Calu3 (cell line): Measurements from ENCODE around the gene C1QTNF4. TPM values are rescaled to one million over a fixed set of nuclear protein-coding genes. Genes with fewer than 3 reads are reported as not detected.
"Not testable (repeated sequence)": the region's sequence is repeated elsewhere in the genome, so short reads cannot be mapped to it uniquely, and the experiment has no call there.

Source experiments
- Bru-seq: library from RNA; stranded (reverse); fragments of 400-500 nt; gene quantifications from one replicate; lab custom pipeline; 2021; lab: Mats Ljungman, UMichigan
- BruChase-seq, 2 experiments: library from RNA; stranded (reverse); fragments of 400-500 nt; gene quantifications; one replicate each; lab custom pipeline; 2021; lab: Mats Ljungman, UMichigan
- BruUV-seq: library from RNA; stranded (reverse); fragments of 400-500 nt; replicated peaks from 2 replicates; lab custom pipeline; 2021; lab: Mats Ljungman, UMichigan
- CTCF ChIA-PET: fragments of 300-600 bp; sonication (Branson Sonifier 250); formaldehyde crosslinking; loops from one replicate; lab custom pipeline; 2022; ENCODE audit warnings: antibody characterized with exemption; lab: Charles Lee
- DNase-seq: peaks from one replicate; pipeline ENCODE4 v3.0.0; 2022
- H3K27ac Mint-ChIP-seq: one replicate; pipeline ENCODE4 v1.8.0; 2022; ENCODE audit warnings: mixed read lengths; ENCODE audit not compliant: unreplicated experiment
- H3K27me3 Mint-ChIP-seq: one replicate; pipeline ENCODE4 v1.8.0; 2022; ENCODE audit warnings: mixed read lengths; ENCODE audit not compliant: unreplicated experiment
- H3K36me3 Mint-ChIP-seq: one replicate; pipeline ENCODE4 v1.8.0; 2022; ENCODE audit warnings: mild to moderate bottlenecking, moderate library complexity, mixed read lengths; ENCODE audit not compliant: insufficient read depth, unreplicated experiment
- H3K4me1 Mint-ChIP-seq: one replicate; pipeline ENCODE4 v1.8.0; 2022; ENCODE audit warnings: mild to moderate bottlenecking, low read depth, mixed read lengths; ENCODE audit not compliant: unreplicated experiment
- H3K4me3 Mint-ChIP-seq: one replicate; pipeline ENCODE4 v1.8.0; 2022; ENCODE audit warnings: mild to moderate bottlenecking, low read depth, moderate library complexity, mixed read lengths; ENCODE audit not compliant: unreplicated experiment
- H3K9me3 Mint-ChIP-seq: one replicate; pipeline ENCODE4 v1.8.0; 2022; ENCODE audit warnings: low read depth, mixed read lengths; ENCODE audit not compliant: unreplicated experiment
- intact Hi-C: fragments of 100-400 bp; cut with micrococcal nuclease; formaldehyde crosslinking; loops from one replicate; pipeline ENCODE4 v1.10.0; 2022; ENCODE audit not compliant: unreplicated experiment
- long read RNA-seq: library from polyadenylated mRNA; stranded (forward); transcript quantifications from one replicate; pipeline ENCODE4 v2.0.0, GENCODE V29; 2022
- total RNA-seq: library from RNA; stranded (reverse); gene quantifications from 2 replicates; pipeline ENCODE4 v1.2.3, GENCODE V29; 2022
- TF ChIP-seq, protein P1 (sequence below): fragments of 200-600 bp; IDR thresholded peaks from one replicate; pipeline ENCODE4 v1.8.0; 2022; ENCODE audit warnings: antibody characterized with exemption; ENCODE audit not compliant: unreplicated experiment

Gene C1QTNF4
- not detected in 2 replicates for total RNA-seq
- percentile 15 among the genes with signal in this experiment for Bru-seq, nascent RNA
- BruChase-seq, experiment 1, labeled RNA remaining after a 6-hour chase: percentile 21 among the genes with signal in this experiment
- percentile 24 among the genes with signal in this experiment for BruChase-seq, experiment 2, labeled RNA remaining after a 2-hour chase
- long read RNA-seq: 0 reads

DNA sequence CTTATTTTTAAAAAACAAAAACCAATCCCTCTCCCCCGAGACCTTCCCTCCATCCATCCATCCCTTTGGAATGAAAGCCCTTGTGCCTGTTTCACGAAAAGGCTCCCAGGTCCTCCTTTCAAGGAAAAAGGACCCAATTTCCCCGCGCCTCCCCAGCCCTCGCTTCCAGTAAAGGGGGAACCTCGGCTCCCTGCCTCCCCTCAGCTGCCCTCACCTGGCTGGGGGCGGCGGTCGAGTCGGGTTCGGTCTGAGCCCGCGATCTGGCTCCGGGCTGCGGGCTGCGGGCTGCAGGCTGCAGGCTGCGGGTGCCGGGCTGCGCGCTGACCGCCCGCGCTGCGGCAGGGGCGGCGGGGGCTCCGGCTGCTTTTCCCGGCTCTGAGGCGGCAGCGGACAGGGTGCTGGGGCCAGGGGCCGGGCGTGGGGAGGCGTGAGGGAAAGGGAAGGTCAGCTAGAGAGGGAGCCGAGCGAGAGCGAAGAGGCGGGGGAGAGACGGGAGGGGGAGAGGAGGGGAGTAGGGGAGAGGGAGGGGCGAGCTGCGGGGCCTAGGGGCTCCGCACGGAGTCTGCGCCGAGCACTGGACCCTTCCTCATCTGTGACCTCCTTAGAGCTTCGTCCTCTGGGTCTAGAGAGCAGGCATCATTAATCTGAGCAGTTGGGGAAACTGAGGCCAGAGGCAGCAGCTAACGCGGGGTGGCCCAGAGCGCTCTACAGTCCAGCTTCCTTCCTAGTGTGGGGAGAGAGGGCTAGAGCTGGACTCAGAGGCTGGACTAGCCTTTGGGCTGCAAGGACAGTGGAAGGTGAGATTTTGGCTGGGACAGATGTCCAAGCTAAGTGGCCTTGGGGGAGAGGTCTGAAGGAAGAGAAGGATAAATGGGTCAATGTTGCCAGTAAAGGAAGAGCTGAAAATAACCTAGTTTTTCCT is at the start of gene C1QTNF4:
Gene C1QTNF4 (minus strand): TSS at position 478 of the 922 bp plus-strand sequence. CDS start 3,601 bp downstream, outside the sequence.
- Mint-ChIP-seq H3K4me1 (no peaks in the 10 kb centered on the region), H3K27me3 (peaks cover 56% of the 10 kb centered on the region), H3K27ac (no peak within 1 kb of the TSS), H3K9me3 (no peaks in the 10 kb centered on the region), H3K36me3 (no peaks in the 10 kb centered on the region), H3K4me3 (no peak within 1 kb of the TSS)
- DNase-seq: no peak
- TF ChIP-seq, protein P1, sequence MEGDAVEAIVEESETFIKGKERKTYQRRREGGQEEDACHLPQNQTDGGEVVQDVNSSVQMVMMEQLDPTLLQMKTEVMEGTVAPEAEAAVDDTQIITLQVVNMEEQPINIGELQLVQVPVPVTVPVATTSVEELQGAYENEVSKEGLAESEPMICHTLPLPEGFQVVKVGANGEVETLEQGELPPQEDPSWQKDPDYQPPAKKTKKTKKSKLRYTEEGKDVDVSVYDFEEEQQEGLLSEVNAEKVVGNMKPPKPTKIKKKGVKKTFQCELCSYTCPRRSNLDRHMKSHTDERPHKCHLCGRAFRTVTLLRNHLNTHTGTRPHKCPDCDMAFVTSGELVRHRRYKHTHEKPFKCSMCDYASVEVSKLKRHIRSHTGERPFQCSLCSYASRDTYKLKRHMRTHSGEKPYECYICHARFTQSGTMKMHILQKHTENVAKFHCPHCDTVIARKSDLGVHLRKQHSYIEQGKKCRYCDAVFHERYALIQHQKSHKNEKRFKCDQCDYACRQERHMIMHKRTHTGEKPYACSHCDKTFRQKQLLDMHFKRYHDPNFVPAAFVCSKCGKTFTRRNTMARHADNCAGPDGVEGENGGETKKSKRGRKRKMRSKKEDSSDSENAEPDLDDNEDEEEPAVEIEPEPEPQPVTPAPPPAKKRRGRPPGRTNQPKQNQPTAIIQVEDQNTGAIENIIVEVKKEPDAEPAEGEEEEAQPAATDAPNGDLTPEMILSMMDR: no peak
- CTCF ChIA-PET: no interaction called here
- no TSS peak for BruUV-seq
- intact Hi-C loops: no loop called here

DNA sequence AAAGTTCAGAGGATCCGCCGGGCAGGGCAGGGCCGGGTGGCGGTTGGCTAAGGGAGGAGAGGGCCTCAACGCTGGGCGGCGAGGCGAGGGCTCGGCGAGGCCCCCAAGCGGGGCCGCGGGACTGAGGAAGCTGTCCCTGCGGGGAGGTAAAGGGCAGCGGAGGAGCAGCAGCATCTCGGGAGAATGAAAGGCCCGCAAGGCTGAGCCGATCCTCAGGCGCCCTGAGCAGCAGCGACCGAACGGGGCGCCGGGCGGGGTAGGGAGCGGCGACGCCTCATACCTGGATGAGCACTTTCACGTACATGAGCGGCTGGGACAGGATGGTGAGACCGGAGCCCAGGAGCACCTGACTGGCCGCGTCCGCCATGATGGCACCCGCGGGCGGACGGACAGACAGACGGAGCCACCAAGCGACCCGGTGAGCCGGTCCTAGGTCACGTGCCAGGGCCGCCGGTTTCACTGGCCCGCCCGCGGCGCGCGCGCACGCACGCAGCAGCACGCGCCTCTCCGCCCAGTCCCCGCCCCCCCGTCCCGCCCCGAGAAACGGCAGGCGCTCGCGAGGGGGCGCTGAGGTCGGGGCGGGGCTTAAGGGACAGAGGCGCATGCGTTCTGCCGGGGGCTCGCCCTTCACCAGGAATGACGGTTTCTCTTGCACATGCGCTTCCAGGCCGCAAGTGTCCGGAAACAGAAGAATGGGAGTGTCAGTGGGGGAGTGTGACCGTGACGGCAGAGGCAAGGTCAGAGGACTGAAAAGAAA is 48.1 kb upstream of the C1QTNF4 start, which contains the start of gene MTCH2:
Gene MTCH2 (minus strand): TSS at position 461 of the 757 bp plus-strand sequence. CDS start 94 bp downstream, at position 367.
- Mint-ChIP-seq H3K36me3 (peaks cover 22% of the 10 kb centered on the region), H3K9me3 (peaks cover 2% of the 10 kb centered on the region), H3K4me1 (no peaks in the 10 kb centered on the region), H3K4me3 (peak within 1 kb of the TSS; percentile 80), H3K27me3 (peaks cover 11% of the 10 kb centered on the region), H3K27ac (peak within 1 kb of the TSS; percentile 82)
- peak; percentile 96 for DNase-seq
- TF ChIP-seq, protein P1: peak; percentile 18
- CTCF ChIA-PET: interaction anchor here (1.5 kb wide), 1 partner anchor 18 kb away, joined by 3 read pairs; no protein-coding TSS in a partner anchor
- BruUV-seq: no TSS peak
- intact Hi-C loops: loop anchor here (5.0 kb wide), 1 partner anchor 75 kb away; the partner anchor contains the start of gene AGBL2

DNA sequence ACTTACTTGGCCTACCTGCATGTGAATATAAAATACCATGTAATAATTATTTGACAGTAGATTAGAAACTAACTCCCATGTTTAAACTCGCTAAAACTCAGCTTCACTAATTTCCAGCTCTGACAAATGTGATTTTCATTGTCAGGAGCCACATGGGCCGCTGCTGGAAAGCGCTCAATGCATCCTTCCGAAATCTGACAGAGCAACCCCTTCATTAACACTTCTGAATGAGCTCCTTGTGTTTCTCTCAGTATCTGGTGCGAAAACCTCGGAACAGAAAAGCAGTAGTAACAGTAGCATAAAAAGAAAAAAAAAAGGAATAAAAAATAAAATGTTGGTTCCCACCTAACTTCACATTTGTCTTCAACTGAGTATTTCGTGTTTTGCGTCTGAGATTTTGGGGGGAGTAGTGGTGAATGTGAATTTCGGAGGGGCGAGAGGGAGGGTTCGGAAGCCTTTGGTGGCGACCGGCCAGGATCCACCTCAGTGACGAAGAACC is 47.4 kb upstream of the C1QTNF4 start:
- Mint-ChIP-seq H3K9me3 (peaks cover 2% of the 10 kb centered on the region), H3K4me1 (no peaks in the 10 kb centered on the region), H3K27me3 (peaks cover 11% of the 10 kb centered on the region), H3K36me3 (peaks cover 22% of the 10 kb centered on the region), H3K27ac (peak overlapping the region; percentile 82), H3K4me3 (peak overlapping the region; percentile 80)
- TF ChIP-seq, protein P1: no peak
- BruUV-seq: TSS peak; percentile 77
- CTCF ChIA-PET: interaction anchor here (0.6 to 0.7 kb wide), 2 partner anchors 78 to 268 kb away, joined by 3 to 6 read pairs; no protein-coding TSS in a partner anchor
- intact Hi-C loops: loop anchor here (5.0 kb wide), 1 partner anchor 76 kb away; the partner anchor contains the start of gene AGBL2
- DNase-seq: no peak

DNA sequence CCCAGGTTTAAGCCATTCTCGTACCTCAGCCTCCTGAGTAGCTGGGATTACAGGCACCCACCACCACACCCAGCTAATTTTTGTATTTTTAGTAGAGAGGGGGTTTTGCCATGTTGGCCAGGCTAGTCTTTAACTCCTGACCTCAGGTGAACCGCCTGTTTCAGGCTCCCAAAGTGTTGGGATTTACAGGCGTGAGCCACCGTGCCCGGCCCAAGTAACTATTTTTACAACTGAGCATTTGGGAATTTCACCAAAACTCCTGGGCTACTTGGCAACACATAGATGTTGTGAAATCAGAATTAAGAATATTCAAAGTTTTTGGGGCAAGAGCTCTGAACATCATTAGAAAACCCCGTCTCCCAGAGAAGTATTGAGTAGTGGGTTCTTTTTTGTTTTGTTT is 46.3 kb upstream of the C1QTNF4 start:
- BruUV-seq, H3K4me1 Mint-ChIP-seq, H3K27ac Mint-ChIP-seq, DNase-seq, H3K4me3 Mint-ChIP-seq, H3K9me3 Mint-ChIP-seq, CTCF ChIA-PET: not testable (repeated sequence)
- Mint-ChIP-seq H3K36me3 (peaks cover 22% of the 10 kb centered on the region), H3K27me3 (peaks cover 11% of the 10 kb centered on the region)
- intact Hi-C loops: loop anchor here (5.0 kb wide), 1 partner anchor 77 kb away; the partner anchor contains the start of gene AGBL2

DNA sequence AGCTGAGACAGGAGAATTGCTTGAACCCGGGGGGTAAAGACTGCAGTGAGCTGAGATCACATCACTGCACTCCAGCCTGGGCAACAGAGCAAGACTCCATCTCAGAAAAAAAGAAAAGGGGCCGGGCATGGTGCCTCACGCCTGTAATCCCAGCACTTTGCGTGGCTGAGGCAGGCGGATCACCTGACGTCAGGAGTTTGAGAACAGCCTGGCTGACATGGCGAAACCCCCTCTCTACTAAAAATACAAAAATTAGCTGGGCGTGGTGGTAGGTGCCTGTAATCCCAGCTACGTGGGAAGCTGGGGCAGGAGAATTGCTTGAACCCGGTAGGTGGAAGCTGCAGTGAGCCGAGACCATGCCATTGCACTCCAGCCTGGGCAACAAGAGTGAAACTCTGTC is 42.1 kb upstream of the C1QTNF4 start:
- BruUV-seq, CTCF ChIA-PET, H3K27ac Mint-ChIP-seq, H3K9me3 Mint-ChIP-seq, H3K4me3 Mint-ChIP-seq, H3K4me1 Mint-ChIP-seq, DNase-seq, intact Hi-C loops, H3K27me3 Mint-ChIP-seq: not testable (repeated sequence)
- H3K36me3 Mint-ChIP-seq: peaks cover 26% of the 10 kb centered on the region
